ENCODE results near the gene AHSG.

DNA sequence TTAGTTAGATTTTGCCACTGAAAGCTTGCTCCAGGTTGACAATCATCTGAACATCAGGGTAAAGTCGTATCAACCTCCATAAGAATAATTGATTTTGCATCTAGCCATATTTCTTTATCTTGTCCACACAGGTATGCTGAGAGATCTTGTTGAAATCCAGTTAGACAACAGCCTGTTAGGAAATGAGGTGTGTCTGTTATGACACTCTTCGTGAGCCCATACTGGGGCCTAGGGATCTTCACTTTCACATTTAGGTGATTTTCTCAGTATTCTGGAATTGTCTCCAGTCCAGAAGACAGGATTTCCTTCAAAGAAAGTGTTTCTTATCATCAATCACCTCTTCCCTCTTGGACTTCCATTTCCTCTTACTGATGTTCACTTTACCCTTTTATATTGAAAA is 24.2 kb upstream of the AHSG start:
- TF ChIP-seq, protein P1, sequence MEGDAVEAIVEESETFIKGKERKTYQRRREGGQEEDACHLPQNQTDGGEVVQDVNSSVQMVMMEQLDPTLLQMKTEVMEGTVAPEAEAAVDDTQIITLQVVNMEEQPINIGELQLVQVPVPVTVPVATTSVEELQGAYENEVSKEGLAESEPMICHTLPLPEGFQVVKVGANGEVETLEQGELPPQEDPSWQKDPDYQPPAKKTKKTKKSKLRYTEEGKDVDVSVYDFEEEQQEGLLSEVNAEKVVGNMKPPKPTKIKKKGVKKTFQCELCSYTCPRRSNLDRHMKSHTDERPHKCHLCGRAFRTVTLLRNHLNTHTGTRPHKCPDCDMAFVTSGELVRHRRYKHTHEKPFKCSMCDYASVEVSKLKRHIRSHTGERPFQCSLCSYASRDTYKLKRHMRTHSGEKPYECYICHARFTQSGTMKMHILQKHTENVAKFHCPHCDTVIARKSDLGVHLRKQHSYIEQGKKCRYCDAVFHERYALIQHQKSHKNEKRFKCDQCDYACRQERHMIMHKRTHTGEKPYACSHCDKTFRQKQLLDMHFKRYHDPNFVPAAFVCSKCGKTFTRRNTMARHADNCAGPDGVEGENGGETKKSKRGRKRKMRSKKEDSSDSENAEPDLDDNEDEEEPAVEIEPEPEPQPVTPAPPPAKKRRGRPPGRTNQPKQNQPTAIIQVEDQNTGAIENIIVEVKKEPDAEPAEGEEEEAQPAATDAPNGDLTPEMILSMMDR (optimal IDR thresholded peaks at IDR 0.05 in 1 of 3, IDR thresholded peaks at IDR 0.05 in 1 of 3, conservative IDR thresholded peaks at IDR 0.05 in 1 of 3; ENCODE audit: extremely low read depth in 1 of 3, insufficient read depth in 2 of 3, low read length in 3 of 3), result no peak
- TF ChIP-seq EZH2 (IDR thresholded peaks at IDR 0.05; ENCODE audit: low read length), result no peak

All from keratinocyte (primary cell).